NCI-H1105 treated with DMSO at 0.1 percent for 48 hours (cell line): Measurements from ENCODE around the gene SPPL2B.

Source experiments
- DNase-seq: peaks from one replicate; lab custom pipeline; 2025; lab: John Stamatoyannopoulos, UW

The SPPL2B gene

DNA sequence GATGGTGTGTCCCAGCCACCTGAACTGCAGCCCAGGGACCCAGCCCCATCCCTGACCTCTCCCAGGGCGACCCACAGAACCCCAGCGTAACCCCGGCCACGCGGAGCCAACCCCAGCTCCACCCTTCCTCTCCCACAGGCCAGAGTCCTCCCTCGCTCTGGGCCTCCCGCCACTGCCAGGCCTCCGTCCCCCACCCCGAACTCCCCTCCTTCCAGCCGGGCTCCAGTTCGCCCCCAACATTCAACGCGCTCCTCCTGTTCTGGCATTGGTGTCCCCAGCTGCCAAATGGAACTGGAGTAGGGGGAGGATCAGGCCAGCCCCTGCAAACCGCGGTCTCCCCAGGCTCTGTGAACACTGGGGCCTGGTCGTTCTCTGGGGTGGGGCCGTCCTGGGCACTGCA, 28.0 kb upstream of the SPPL2B start:
- no peak for DNase-seq

DNA sequence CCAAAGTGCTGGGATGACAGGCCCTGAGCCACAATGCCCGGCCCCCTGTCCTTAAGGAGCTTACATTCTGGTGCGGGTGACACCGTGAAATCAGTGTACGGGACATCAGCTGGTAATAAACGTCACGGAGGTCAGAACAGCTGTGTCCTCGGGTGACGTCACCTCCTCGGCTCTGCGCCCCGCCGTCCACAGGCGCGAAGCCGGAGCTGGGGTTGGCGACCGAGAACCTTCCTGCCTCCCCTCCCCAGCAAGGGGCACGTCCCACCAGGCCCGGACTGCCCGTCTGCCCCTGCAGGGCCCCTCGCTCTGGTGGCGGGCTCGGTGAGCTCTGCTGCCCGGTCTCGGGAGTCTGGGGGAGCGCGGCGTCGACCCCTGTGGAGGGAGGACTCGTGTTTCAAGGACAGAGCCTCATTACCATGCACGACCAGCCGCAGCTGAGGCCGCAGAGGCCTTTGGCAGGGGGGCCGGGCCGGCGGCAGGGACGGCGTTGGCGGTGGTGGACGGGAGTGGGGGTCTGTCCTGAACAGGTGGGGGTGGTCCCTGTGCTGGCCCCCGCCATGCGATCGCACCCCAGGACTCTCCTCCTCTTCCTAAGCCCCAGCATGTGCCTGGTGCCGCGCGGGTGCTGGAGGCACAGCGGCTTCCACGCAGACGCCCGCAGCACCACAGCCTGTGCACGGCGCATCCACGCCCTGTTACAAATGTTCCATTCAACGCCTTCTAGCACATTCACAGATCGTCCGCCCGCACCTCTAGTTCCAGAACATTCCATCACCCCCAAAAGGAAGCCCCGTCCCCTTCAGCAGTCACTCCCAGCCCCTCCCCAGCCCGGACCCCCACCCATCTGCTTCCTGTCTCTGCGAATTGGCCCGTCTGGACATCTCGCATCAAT, 25.9 kb upstream of the SPPL2B start:
- no peak for DNase-seq

DNA sequence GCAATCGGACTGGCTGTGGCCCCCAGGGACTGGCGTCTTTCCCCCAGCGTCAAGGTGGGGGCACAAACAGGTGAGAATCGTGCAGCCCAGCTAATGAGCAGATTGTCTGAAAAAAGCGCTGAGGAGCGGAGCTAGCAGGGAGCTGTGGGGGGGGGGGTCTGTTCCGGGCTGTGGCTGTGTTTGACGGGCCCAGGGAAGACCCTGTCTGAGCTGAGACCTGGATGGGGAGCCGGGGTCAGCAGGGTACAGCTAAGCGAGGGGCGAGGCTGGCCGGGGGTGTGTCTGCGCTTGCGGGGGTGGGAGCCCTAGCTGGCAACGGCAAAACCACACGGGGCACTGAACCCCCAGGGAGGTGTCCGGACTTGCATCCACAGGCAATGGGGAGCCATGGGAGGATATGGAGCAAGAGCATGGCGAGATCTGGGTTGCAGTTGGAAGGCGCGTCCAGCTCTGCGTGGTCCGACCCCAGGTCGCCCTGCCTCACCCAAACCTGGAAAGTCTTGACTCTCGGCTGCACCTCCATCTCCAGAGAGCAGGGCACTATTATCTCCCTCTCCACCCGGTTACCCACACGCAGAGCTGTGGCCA, 25.2 kb upstream of the SPPL2B start:
- no peak for DNase-seq

GRCh38 chr19:2305452-2306280, 22.8 kb upstream of the SPPL2B start:
- DNase-seq = no peak

GRCh38 chr19:2306281-2306806, 22.1 kb upstream of the SPPL2B start:
- no peak for DNase-seq

- DNase-seq = no peak
These were observed 21.5 kb upstream of the SPPL2B start for GRCh38 chr19:2306971-2307370.

- no peak for DNase-seq
These were observed 20.9 kb upstream of the SPPL2B start for GRCh38 chr19:2307518-2308012.

GRCh38 chr19:2308114-2308556, 20.3 kb upstream of the SPPL2B start, which contains the start of gene LINGO3:
Gene LINGO3 (minus strand): TSS chr19:2308154. CDS start chr19:2291776, 16,378 bp downstream.
- DNase-seq = peak; percentile 20

DNA sequence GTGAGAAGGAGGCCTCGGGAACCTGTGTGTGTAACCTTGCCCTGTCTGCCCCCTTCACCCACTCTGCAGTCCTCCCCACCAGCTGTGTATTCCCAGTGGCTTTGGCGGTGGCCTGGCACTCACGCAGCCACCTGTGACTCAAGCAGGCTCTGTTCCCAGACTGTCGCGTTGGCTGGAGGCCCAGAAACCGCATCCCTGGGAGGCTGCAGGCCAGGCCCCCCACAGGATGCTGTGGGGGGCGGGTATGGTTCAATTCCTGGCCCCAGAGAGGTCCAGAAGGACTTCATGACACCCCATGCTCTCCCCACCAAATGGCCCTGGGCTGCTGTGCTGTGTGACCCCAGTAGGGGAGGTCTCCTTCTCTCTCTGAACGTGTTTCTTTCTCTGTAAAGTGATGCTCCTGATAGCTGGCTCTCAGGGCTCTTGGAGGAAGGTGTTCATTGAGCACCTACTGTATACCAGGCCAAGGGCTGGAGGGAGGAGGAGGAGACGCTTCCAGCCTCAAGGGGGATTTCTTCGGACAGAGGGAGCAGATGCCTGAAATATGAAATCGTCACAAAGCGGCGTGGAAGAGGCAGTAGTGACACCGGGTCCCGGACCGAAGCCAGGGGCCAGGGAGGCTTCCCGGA, 18.6 kb upstream of the SPPL2B start:
- peak; percentile 67 for DNase-seq

DNA sequence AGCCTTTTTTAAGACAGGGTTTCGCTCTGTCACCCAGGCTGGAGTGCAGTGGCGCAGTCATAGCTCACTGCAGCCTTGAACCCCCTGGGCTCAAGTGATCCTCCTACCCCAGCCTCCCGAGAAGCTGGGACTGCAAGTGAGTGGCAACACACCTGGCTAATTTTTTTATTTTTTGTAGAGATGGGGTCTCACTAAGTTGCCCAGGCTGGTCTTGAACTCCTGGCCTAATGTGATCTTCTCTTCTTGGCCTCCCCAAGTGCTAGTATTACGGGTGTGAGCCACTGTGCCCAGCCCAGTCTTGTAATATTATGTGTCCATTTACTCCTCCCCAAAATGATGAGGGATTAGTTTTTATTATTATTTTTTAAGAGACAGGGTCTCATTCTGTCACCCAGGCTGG, 17.4 kb upstream of the SPPL2B start:
- DNase-seq = no peak

- no peak for DNase-seq
These were observed 15.5 kb upstream of the SPPL2B start for GRCh38 chr19:2312820-2313501.

- no peak for DNase-seq
These were observed 13.2 kb upstream of the SPPL2B start for GRCh38 chr19:2315121-2315817.

- no peak for DNase-seq
These were observed 12.6 kb upstream of the SPPL2B start for GRCh38 chr19:2315818-2316353.

DNA sequence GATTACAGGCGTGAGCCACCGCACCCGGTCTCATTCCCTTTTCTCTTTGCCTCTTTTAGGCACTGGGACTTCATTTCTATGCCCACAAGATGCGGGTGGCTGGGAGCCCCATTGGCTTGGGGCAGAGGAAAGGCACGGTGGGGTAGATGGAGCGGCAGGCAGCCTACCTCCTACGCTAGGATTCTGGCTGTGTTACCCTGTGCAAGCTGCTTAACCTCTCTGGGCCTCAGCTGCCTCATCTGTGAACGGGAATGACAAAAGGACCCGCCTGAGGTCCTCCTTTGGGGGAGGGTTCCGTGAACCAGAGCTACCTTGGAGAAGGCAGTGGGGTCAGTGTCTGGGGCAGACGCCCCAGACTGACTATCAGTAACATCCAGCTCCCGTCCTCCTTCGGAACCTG, 11.2 kb upstream of the SPPL2B start:
- DNase-seq = no peak

DNA sequence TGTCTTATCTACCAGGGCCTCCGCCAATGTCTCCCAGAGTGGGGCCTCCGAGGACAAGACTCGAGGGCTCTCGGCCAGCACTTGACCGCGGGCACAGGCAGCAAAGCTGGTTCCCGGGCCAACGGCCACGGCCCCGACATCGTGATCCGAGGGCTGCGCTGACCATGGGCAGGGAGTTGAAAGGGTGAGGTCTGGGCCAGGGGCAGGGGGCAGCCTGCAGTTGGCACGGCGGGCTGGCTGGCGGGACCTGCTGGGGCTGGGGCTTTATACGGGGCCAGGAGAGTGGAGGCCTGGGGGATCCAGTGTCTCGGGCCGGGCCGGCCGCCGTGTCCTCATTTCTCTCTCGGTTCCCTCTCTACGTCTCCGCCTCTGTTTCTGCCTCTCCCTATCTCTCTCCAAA, 10.7 kb upstream of the SPPL2B start:
- no peak for DNase-seq

DNA sequence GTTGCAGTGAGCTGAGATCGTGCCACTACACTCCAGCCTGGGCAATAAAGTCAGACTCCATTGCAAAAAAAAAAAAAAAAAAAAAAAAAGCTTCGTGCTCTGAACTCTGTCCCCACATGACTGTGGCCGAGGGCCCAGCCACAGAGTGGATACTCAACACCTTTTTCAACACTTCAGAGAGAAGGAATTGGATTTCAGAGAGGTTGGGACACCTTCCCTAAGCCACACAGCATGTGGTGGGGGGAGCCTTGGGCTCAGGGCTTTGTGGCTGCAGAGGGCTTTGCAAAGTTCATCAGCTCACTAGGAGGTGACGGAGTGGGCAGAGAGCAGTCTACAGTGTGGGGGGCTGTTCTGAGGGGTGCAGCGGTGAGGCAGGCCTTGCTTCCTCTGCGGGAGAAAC, 9.6 kb upstream of the SPPL2B start:
- no peak for DNase-seq

DNA sequence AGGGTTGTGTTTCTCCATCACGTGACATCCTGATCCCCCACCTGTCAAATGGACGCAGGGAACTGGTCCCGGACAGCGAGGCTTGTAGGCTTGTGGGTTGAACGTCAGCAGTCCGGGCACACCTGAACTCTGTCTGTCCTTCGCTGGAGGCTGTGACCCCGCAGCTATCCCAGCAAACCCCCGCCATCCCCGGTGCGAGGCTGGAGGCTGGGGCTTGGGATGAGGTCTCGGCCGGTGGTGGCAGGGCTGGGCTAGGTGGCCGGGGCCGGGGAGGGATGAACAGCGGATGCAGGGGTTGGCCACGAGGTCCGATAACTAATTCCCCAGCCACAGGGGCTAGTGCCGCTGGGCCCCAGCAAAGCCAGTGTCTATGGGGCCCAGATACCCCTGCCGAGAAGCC, 8.9 kb upstream of the SPPL2B start:
- no peak for DNase-seq

DNA sequence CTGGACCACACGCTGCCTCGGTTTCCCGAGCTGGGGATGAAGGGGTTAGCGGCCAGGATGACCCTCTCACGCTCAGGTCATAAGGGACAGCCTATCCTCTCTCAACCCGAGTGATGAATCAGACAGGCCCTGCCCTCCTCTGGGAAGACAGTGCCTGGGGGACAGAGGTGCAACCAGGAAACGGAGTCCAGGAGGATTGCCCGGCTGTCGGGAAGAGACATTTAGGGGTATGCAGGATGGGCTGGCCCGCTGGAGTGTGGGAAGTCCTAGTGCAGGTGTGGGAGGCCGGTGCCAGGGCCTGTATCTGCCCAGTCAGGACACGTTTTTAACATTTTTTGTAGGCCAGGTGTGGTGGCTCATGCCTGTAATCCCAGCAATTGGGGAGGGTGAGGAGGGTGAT, 8.4 kb upstream of the SPPL2B start:
- DNase-seq = no peak

DNA sequence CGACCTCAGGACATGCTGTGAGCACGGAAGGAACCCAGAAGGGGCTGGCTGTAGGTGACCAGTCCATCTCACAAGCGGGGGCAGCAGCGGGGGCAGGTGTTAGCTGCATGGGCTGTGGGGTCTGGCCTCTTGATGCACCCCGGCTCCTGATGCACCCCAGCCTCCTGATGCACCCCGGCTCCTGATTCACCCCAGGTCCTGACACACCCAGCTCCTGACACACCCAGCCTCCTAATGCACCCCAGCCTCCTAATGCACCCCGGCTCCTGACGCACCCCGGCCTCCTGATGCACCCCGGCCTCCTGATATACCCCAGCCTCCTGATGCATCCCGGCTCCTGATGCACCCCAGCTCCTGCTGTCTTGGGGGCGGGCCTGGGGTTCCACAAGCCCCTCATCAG, 7.5 kb upstream of the SPPL2B start:
- no peak for DNase-seq
